Bronchial epithelial cell (primary cell): ENCODE measurements around the gene NELL2. TPM values are rescaled to one million over a fixed set of nuclear protein-coding genes. Genes with fewer than 3 reads are reported as not detected.

Experiments
- DNase-seq: peaks from one replicate; pipeline ENCODE4 v3.0.0-alpha.2; 2010; ENCODE audit warnings: low read depth
- FAIRE-seq: peaks from 2 replicates; lab custom pipeline; 2011; peaks lifted over from hg19 to GRCh38; lab: Jason Lieb, UNC
- H3K27me3 ChIP-seq: 2 replicates; pipeline ENCODE4 v1.5.1; 2011; ENCODE audit warnings: low read length; ENCODE audit not compliant: control insufficient read depth, insufficient read depth
- H3K36me3 ChIP-seq: 2 replicates; pipeline ENCODE4 v1.5.1; 2011; ENCODE audit warnings: low read length; ENCODE audit not compliant: control insufficient read depth, insufficient read depth
- H3K4me3 ChIP-seq: 2 replicates; pipeline ENCODE4 v1.5.1; 2011; ENCODE audit warnings: mild to moderate bottlenecking, low read depth, low read length, control low read depth
- CTCF ChIP-seq: IDR thresholded peaks from 2 replicates; pipeline ENCODE4 v1.5.1; 2011; ENCODE audit warnings: mild to moderate bottlenecking, moderate library complexity, low read length, control low read depth, inconsistent platforms; ENCODE audit not compliant: insufficient read depth, severe bottlenecking
- total RNA-seq: library from RNA; depleted of rRNA; stranded (reverse); fragments of >200 nt; gene quantifications from 2 replicates; pipeline ENCODE4 v1.2.1, GENCODE V29; 2014

Gene NELL2
- total RNA-seq, 1 donor from 2014 or later: not detected

- H3K4me3 ChIP-seq: no peak overlapping the region
- FAIRE-seq (no peak), DNase-seq (no peak)
- no peaks in the 10 kb centered on the region for H3K27me3 ChIP-seq
- TF ChIP-seq CTCF: no peak
- no peaks in the 10 kb centered on the region for H3K36me3 ChIP-seq
These were observed 317.6 kb downstream of the NELL2 start for GRCh38 chr12:44558340-44559100.

GRCh38 chr12:44555454-44555853 is 320.7 kb downstream of the NELL2 start:
- DNase-seq (no peak), FAIRE-seq (no peak)
- Histone ChIP-seq H3K4me3 (no peak overlapping the region), H3K36me3 (no peaks in the 10 kb centered on the region), H3K27me3 (no peaks in the 10 kb centered on the region)
- TF ChIP-seq CTCF: no peak

- no peak for FAIRE-seq
These were observed 324.5 kb downstream of the NELL2 start for GRCh38 chr12:44551631-44552030.

GRCh38 chr12:44550377-44550776 is 325.7 kb downstream of the NELL2 start:
- no peak for TF ChIP-seq CTCF

More at GRCh38 chr12:44551631-44552030, 324.5 kb downstream of the NELL2 start:
- TF ChIP-seq CTCF: no peak
- no peaks in the 10 kb centered on the region for H3K36me3 ChIP-seq
- H3K27me3 ChIP-seq: no peaks in the 10 kb centered on the region
- H3K4me3 ChIP-seq: no peak overlapping the region
- DNase-seq: no peak

GRCh38 chr12:44546060-44546459 is 330.1 kb downstream of the NELL2 start:
- Histone ChIP-seq H3K4me3 (no peak overlapping the region), H3K36me3 (no peaks in the 10 kb centered on the region), H3K27me3 (no peaks in the 10 kb centered on the region)
- no peak for TF ChIP-seq CTCF
- DNase-seq (no peak), FAIRE-seq (no peak)

More at GRCh38 chr12:44550377-44550776, 325.7 kb downstream of the NELL2 start:
- DNase-seq (no peak), FAIRE-seq (no peak)
- Histone ChIP-seq H3K36me3 (no peaks in the 10 kb centered on the region), H3K27me3 (no peaks in the 10 kb centered on the region), H3K4me3 (no peak overlapping the region)
